GM19467 (cell line): ENCODE measurements around the gene ZKSCAN2.
A peak's percentile ranks its signal among the peaks of the same experiment; 100 is the strongest.

Experiments
- ATAC-seq: cut with Tn5 transposase; IDR thresholded peaks from one replicate; pipeline ENCODE4 v1.9.1; 2021; ENCODE audit warnings: mild to moderate bottlenecking, moderate library complexity; ENCODE audit not compliant: unreplicated experiment

ZKSCAN2 gene

GRCh38 chr16:25257470-25257955 is at the start of gene ZKSCAN2:
Gene ZKSCAN2, minus strand, starts transcription at chr16:25257845. Its CDS starts 718 bp downstream, at chr16:25257127.
- ATAC-seq = peak; percentile 83

DNA sequence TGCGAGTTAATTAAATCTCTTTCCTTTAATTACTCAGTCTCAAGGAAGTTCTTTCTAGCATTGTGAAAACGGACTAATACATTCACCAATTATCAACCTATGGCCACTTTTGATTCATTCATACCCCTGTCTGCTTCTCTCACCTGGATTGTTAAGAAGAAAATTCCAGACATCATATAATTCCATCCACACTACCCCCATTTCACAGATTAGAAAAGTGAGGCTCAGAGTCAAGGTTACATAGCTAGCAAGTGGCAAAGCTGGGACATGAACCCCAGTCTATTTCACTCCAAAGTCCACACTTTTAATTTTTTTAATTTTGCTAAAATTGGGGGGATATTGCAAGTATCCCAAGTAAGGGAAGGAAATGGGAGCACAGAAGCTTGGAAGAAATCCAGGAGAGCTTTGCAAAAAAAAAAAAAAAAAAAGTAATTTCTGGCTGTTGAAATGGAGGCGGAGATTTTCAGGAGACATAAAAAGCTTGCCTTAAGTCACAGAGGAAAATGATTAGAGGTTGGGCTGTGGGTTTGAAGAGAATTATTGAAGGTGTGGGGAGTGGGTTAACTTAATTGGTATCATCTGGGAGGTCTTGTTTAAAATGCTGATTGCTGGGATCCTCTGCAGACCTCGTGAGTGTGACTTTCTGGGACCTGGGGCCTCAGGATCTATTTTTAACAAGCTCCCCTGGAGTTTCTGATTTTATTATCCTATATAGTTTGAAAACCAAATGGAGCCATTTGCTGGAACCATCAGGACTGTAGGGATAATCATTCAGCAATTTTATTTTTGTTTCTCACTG is 42.3 kb upstream of the ZKSCAN2 start:
- no peak for ATAC-seq

DNA sequence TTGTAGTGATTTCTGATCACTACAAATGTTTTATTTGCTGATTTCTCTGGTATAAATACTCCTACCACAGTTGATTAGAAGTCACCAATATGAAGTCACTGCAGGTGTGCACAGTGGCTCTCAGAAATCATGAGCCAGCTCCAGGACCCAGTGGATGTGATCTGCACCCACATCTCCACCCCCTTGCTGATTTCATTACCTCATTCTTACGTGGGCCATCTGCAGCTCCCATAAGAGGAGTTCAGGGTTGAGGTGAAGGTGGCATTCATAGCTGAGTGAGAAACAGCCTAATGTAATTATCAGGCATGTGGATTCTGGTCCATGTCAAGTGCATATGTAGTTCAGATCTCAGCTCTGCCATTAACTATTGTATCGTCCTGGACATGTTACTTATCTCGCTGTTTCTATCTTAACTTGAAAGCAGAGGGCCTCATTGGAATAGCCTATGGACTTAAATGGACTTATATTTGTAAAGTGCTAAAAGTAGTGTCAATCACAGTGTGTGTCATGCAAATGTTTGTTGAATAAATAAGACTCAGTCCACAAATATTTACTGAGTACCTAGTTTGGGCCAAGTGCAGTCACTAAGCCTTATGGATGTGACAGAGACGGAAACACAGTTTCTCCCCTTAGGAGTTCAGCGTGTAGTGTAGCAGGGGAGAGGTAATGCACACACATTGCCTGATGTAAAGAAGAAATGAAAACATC is 40.7 kb upstream of the ZKSCAN2 start:
- ATAC-seq = no peak

DNA sequence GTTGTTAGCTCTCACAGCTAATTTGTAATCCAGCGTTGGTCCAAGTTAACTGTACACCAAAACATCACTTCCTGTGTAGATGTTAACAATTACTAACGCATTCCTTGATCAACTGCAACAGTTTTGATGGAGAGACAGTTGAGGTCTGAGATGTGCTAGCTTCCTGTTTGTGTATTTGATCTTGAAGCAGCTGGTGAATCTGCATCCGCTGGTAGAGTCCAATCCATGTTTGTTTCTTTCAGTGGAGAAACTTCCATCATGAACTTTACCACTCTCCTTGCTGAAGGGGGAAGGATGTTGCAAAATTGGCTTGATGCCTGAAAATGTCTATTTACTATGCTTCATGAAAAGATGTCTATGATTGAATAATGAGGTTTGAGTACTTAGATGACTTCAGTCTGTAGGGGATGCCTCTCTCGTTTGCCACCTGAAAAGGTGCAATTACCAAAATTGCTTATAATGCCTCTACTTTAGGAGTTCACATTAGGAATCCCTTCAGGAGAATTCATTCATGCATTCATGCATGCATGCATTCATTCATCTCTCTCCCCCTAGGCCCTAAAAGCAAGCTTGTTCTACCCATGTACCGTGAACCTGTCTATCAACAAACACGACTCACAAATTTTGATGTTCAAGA is 39.6 kb upstream of the ZKSCAN2 start:
- no peak for ATAC-seq

- no peak for ATAC-seq
Measured at GRCh38 chr16:25291580-25291979, 33.9 kb upstream of the ZKSCAN2 start.

DNA sequence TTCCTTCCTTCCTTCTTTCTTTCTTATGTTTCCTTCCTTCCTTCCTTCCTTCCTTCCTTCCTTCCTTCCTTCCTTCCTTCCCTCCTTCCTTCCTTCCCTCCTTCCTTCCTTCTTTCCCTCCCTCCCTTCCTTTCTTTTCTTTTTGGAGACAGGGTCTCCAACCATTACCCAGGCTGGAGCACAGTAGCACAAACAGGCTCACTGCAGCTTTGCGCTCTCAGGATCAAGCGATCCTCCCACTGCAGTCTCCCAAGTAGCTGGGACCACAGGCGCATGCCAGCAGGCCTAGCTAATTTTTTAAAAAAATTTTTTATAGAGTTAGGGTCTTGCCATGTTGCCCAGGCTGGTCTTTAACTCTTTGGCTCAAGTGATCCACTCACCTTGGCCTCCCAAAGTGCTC is 31.8 kb upstream of the ZKSCAN2 start:
- ATAC-seq = no peak

GRCh38 chr16:25279491-25279890 is 21.8 kb upstream of the ZKSCAN2 start:
- no peak for ATAC-seq

GRCh38 chr16:25271421-25271820 is 13.8 kb upstream of the ZKSCAN2 start:
- no peak for ATAC-seq

DNA sequence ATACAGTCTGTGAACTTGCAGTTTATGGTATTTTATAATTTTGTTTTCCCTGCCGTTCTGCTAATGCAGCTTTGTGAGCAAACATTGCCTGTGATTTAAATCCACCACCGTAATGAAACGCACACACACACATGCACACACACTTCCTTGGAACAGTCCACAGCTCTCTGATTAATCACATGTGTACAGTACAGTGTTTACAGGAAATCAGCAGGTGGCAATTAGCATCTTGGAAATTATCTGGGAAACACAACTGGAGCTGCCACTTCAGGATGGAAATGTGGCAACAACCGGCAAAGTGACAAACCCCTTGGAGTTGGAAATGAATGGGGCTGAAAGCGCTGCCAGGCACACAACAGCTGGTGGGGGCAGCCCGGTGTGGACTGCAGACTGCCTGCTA is 12.9 kb upstream of the ZKSCAN2 start:
- ATAC-seq = no peak

DNA sequence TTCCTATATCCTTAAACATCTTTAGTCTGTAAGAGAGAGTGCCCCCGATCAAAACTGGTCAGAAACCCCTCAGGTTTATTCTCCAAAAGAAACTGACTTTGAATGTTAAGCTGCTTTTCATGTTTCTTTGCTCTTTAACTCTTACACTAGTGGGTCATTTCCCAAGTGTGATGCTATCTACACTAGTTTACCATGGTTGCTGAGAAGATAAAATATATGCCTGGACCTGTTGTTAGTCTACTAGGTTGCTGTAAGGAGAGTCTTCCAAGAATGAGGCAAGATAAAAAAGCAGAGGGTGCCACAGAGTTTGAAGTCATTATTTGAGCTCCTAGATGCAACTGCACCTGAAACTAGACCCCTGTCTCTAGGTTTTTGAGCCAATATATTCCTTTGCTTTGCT is 12.2 kb upstream of the ZKSCAN2 start:
- no peak for ATAC-seq

DNA sequence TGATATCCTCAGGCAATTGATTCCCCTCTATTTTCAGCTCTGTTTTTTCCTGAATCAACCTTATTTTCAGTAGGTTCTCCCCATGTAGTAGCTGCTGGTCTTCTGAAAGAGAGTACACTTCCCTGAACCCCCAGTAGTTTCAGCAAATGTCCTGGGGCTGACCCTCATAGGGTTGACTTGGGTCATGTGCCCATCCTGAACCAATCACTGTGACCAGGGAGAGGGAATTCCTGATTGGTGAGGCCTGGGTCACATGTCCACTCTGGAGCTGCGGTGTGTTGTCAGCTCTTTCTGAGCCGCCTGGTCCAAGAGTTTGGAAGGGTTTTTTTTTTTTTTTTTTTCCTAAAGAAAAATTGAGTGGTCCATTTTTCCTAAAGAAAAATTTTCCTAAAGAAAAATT is 8.3 kb upstream of the ZKSCAN2 start:
- ATAC-seq = no peak

DNA sequence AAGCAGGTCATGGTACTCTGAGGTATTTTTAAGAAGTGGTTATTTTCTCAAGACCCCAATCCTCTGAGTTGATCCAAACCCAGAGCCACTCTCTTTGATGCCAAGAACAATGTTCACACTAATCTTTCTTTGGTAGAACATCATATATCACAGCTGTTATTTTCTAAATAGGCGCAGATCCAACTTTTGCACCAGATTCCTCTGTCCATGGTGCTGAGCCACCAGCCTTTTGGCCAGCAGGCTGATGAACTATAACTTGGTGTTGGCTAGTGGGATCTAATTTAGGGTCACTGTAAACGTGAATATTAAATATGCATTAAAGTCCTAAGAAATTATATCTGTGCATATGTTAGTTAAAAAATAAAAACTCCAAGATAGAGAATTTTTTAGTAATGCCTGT is 7.0 kb upstream of the ZKSCAN2 start:
- no peak for ATAC-seq

GRCh38 chr16:25260416-25260815 is 2.8 kb upstream of the ZKSCAN2 start:
- ATAC-seq = no peak

DNA sequence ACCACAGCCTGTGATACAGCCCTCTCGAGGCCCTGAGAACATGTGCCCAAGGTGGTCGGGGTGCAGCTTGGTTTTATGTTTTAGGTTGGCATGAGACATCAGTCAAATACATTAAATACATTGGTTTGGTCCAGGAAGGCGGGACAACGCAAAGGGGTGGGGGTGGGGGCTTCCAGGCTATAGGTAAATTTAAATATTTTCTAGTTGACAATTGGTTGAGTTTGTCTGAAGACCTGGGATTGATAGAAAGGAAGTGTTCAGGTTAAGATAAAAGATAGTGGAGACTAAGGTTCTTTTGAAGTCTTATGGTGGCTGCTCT is 1.2 kb upstream of the ZKSCAN2 start:
- no peak for ATAC-seq

GRCh38 chr16:25257956-25258860 is 563 bp upstream of the ZKSCAN2 start:
- ATAC-seq = peak; percentile 33

DNA sequence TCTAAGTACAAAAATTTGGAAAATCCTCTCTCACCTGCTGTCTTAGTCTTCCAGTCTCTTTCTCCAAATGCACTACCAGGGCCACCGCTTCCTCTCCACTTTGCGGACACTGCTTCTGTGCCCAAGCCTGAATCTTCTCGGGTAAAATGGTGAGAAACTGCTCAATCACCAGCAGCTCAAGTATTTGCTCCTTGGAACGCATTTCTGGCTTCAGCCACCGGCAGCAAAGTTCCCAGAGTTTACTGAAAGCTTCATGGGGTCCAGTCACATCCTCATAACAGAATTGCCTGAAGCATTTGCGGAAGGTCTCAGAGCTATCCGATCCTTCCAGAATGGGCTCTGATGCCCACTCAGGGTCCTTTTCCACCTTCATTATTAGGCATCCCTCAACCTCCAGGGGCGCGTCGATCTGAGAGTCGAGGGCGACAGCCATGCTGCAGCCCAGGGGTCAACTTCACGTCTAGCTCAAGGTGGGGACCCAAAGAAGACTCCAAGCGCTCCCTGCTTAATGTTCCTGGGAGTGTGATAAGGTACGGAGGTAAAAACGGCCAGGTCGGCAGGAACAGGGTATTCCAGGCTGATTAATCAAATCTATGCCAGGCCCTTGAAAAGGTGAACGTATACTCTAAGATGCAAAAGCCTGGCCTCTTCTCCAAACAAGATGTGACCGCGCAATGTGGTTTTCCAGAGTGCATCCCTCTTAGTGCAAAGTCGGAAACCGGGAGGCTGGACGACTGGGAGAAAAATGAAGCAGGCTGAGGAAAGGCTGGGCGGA is 763 bp downstream of the ZKSCAN2 start:
- no peak for ATAC-seq

DNA sequence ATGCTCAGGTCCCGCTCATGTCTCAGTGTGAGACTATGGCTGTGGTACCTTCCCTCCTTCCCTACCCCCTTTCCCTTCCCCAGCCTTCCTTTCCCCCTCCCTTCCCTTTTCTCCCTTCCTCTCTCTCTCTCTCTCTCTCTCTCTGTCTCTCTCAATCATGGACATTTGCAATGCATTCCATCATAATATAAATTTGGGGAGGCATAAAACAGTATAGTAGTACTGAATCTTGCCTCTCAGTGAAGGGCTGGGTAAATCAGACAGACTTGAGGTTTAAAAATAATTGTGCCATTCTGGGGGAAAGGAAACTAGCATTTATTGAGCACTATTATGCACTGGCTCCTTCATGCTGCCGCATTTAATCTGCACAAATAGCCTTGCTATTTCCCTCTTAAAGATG is 4.3 kb downstream of the ZKSCAN2 start:
- ATAC-seq = no peak

- ATAC-seq = no peak
Measured at GRCh38 chr16:25250467-25250866, 7.2 kb downstream of the ZKSCAN2 start.

- no peak for ATAC-seq
Measured at GRCh38 chr16:25235991-25236390, 21.7 kb downstream of the ZKSCAN2 start.

DNA sequence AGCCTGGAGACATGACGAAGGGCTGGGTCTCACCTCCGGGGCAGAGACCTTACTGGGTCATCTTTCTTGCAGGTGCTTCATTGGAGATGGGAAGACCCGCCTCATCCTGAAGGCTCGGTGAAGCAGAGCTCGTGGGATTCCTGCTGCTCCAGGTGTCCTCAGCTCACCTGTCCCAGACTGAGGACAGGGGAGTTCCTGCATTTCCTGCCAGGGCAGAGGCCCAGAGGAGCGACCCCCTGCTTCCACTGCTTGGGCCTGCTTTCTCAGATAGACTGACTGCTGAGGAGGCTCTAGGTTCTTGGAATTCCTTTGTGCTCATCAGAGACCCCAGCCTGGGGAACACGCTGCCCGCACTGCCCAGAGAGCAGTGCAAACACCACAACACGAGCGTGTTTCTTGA is 29.3 kb downstream of the ZKSCAN2 start:
- no peak for ATAC-seq
